ENCODE data around the gene FRMD4B.

GRCh38 chr3:69379661-69380060 is 6.2 kb downstream of the FRMD4B start:
- TF ChIP-seq GATA2 (IDR thresholded peaks at IDR 0.05; ENCODE audit: low read depth, low read length), result no peak
- no peak for TF ChIP-seq GATA3 (IDR thresholded peaks at IDR 0.05; ENCODE audit: low read depth, low read length)
